Neural crest cell (in vitro differentiated cells): Measurements from ENCODE around the gene GPR153. TPM values are rescaled to one million over a fixed set of nuclear protein-coding genes. Genes with fewer than 3 reads are reported as not detected.

Source experiments
- DNase-seq: peaks from one replicate; pipeline ENCODE4 v3.0.0; 2021; ENCODE audit warnings: low read depth, mixed read lengths, low spot score
- H3K27ac Mint-ChIP-seq: one replicate; pipeline ENCODE4 v1.8.0; 2021; ENCODE audit warnings: mild to moderate bottlenecking, mixed read lengths; ENCODE audit not compliant: unreplicated experiment
- H3K27me3 Mint-ChIP-seq: 2 replicates; pipeline ENCODE4 v1.8.0; 2021; ENCODE audit warnings: low read depth, mild to moderate bottlenecking, mixed read lengths
- H3K36me3 Mint-ChIP-seq: 2 replicates; pipeline ENCODE4 v1.8.0; 2021; ENCODE audit warnings: low read depth, mild to moderate bottlenecking, mixed read lengths
- H3K4me1 Mint-ChIP-seq: 2 replicates; pipeline ENCODE4 v1.8.0; 2021; ENCODE audit warnings: mixed read lengths
- H3K4me3 Mint-ChIP-seq: one replicate; pipeline ENCODE4 v1.8.0; 2021; ENCODE audit warnings: mild to moderate bottlenecking, mixed read lengths
- H3K9me3 Mint-ChIP-seq: 2 replicates; pipeline ENCODE4 v1.8.0; 2021; ENCODE audit warnings: mixed read lengths
- CTCF ChIP-seq: fragments of 200-600 bp; sonication (generic); conservative IDR thresholded peaks from 2 replicates; pipeline ENCODE4 v1.5.0; 2021; ENCODE audit warnings: antibody characterized with exemption, mild to moderate bottlenecking
- total RNA-seq: library from RNA; stranded (reverse); gene quantifications from 2 replicates; pipeline ENCODE4 v1.2.1, GENCODE V29; 2021

The GPR153 gene
- total RNA-seq, 1 donor from 2014 or later, result 28.1 TPM

- TF ChIP-seq CTCF, result no peak
- H3K27ac Mint-ChIP-seq, result no peak overlapping the region
- H3K9me3 Mint-ChIP-seq, result no peaks in the 10 kb centered on the region
- H3K27me3 Mint-ChIP-seq, result no peaks in the 10 kb centered on the region
- H3K36me3 Mint-ChIP-seq, result peaks cover 9% of the 10 kb centered on the region
- no peak for DNase-seq
- peak overlapping the region; percentile 94 for H3K4me3 Mint-ChIP-seq
- H3K4me1 Mint-ChIP-seq, result peaks cover 26% of the 10 kb centered on the region
Observed at GRCh38 chr1:6233376-6233775, 27.5 kb downstream of the GPR153 start.

GRCh38 chr1:6225651-6226050 is 35.2 kb downstream of the GPR153 start:
- Mint-ChIP-seq H3K9me3 (no peaks in the 10 kb centered on the region), H3K4me1 (peaks cover 24% of the 10 kb centered on the region), H3K27me3 (no peaks in the 10 kb centered on the region), H3K36me3 (peaks cover 20% of the 10 kb centered on the region), H3K4me3 (no peak overlapping the region), H3K27ac (peak overlapping the region; percentile 43)
- DNase-seq, result no peak
- TF ChIP-seq CTCF, result no peak

- no peak for DNase-seq
- H3K9me3 Mint-ChIP-seq, result no peaks in the 10 kb centered on the region
- peaks cover 24% of the 10 kb centered on the region for H3K36me3 Mint-ChIP-seq
- no peak for TF ChIP-seq CTCF
- H3K27ac Mint-ChIP-seq, result no peak overlapping the region
- no peak overlapping the region for H3K4me3 Mint-ChIP-seq
- peaks cover 24% of the 10 kb centered on the region for H3K4me1 Mint-ChIP-seq
- H3K27me3 Mint-ChIP-seq, result no peaks in the 10 kb centered on the region
Observed at GRCh38 chr1:6224718-6225117, 36.2 kb downstream of the GPR153 start.

- H3K27me3 Mint-ChIP-seq, result no peaks in the 10 kb centered on the region
- peaks cover 24% of the 10 kb centered on the region for H3K4me1 Mint-ChIP-seq
- peaks cover 24% of the 10 kb centered on the region for H3K36me3 Mint-ChIP-seq
- DNase-seq, result no peak
- H3K27ac Mint-ChIP-seq, result no peak overlapping the region
- no peaks in the 10 kb centered on the region for H3K9me3 Mint-ChIP-seq
- no peak for TF ChIP-seq CTCF
- no peak overlapping the region for H3K4me3 Mint-ChIP-seq
Observed at GRCh38 chr1:6223617-6224016, 37.3 kb downstream of the GPR153 start.

GRCh38 chr1:6222636-6223035 is 38.3 kb downstream of the GPR153 start:
- DNase-seq, result no peak
- Mint-ChIP-seq H3K36me3 (peaks cover 24% of the 10 kb centered on the region), H3K27ac (no peak overlapping the region), H3K27me3 (no peaks in the 10 kb centered on the region), H3K4me1 (peaks cover 24% of the 10 kb centered on the region), H3K4me3 (no peak overlapping the region), H3K9me3 (no peaks in the 10 kb centered on the region)
- no peak for TF ChIP-seq CTCF
